Thyroid gland (tissue), 4 donors: ENCODE data around the gene VWA5B1. TPM values are rescaled to one million over a fixed set of nuclear protein-coding genes. Genes with fewer than 3 reads are reported as not detected.
A peak's percentile ranks its signal among the peaks of the same experiment; 100 is the strongest.

Source experiments
- DNase-seq, 2 donors: peaks; one replicate each; pipeline ENCODE4 v3.0.0-alpha.2; 2019
- H3K27ac ChIP-seq, 3 donors: fragments of 200-600 bp; sonication (generic); 1 replicate in 2 of 3; 2 replicates in 1 of 3; pipeline ENCODE4 v1.5.1; 2016 to 2019; ENCODE audit warnings: mild to moderate bottlenecking in 1 of 3, moderate library complexity in 1 of 3
- H3K27me3 ChIP-seq: fragments of 200-600 bp; sonication (generic); one replicate; pipeline ENCODE4 v1.5.1; 2019
- H3K36me3 ChIP-seq, 2 donors: fragments of 200-600 bp; sonication (generic); one replicate each; pipeline ENCODE4 v1.5.1; 2016 to 2019
- H3K4me1 ChIP-seq, 2 donors: fragments of 200-600 bp; sonication (generic); one replicate each; pipeline ENCODE4 v1.5.1; 2017 to 2019
- H3K4me3 ChIP-seq, 3 donors: fragments of 200-600 bp; sonication (generic); replicated peaks in 1 of 3; 1 replicate in 2 of 3; 2 replicates in 1 of 3; pipeline ENCODE4 v1.5.1; 2016; ENCODE audit warnings: mild to moderate bottlenecking in 1 of 3
- H3K9me3 ChIP-seq: fragments of 200-600 bp; sonication (generic); one replicate; pipeline ENCODE4 v1.5.1; 2017
- POLR2A ChIP-seq, 2 donors: fragments of 450-650 bp; IDR thresholded peaks; one replicate each; pipeline ENCODE4 v1.6.1; 2017; ENCODE audit warnings: antibody characterized with exemption in 2 of 2, mild to moderate bottlenecking in 2 of 2, moderate library complexity in 1 of 2
- WGBS, 2 donors: methylation state at CpG; one replicate each; pipeline ENCODE4 v1.1.5; 2017; 5-methylcytosine and 5-hydroxymethylcytosine counted together
- intact Hi-C: fragments of 100-400 bp; cut with DNase I; formaldehyde crosslinking; loops from one replicate; pipeline ENCODE4 v1.15.1; 2023
- total RNA-seq, 4 donors: library from RNA; depleted of rRNA; stranded (reverse); fragments of >200 nt; gene quantifications; one replicate each; pipeline ENCODE4 v1.2.3, GENCODE V29; 2016
- TF ChIP-seq, protein P1 (sequence below), 6 experiments: fragments of 200-600 bp in 3 of 6; fragments of 450-650 bp in 3 of 6; sonication (generic) in 3 of 6; IDR thresholded peaks; one replicate each; pipeline ENCODE4 v1.5.1; 2016 to 2019; ENCODE audit warnings: antibody characterized with exemption in 6 of 6, mild to moderate bottlenecking in 2 of 6, inconsistent platforms in 1 of 6, moderate library complexity in 1 of 6

The VWA5B1 gene
- total RNA-seq, 4 donors from 2014 or later, result 0.45 TPM; not detected in 3

DNA sequence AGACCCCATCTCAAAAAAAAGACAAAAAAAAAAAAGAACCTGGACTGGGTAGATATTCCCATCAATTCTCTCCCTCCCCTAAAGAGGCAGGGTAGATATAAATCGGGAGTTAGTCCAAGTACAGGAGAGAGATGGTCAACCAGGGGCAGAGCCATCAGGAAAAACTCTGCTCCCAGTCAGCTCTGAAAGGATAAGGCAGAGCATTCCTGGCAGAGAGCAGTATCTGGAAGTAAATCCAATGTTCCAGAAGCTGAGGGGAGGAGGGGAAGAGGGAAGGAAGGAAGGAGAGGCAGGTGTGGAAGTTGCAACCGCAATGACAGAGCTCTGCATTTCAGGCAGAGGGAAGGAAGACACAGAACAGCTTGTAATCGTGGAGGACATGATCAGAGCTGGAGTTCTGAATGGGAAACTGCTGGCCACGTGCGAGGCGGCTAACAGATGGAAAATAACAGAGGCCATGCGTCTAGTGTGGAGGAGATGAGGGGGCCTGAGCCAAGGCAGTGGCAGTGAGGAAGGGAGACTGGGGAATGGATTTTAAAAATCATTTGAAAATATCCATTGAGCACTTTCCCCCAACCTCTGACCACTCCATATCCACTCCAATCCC is 15.3 kb upstream of the VWA5B1 start:
- Histone ChIP-seq H3K27ac (no peak overlapping the region), H3K4me3 (no peak overlapping the region), H3K36me3 (no peaks in the 10 kb centered on the region), H3K4me1 (no peaks in the 10 kb centered on the region), H3K9me3 (no peaks in the 10 kb centered on the region), H3K27me3 (no peaks in the 10 kb centered on the region)
- TF ChIP-seq POLR2A (IDR thresholded peaks at IDR 0.05), result no peak
- TF ChIP-seq, protein P1, sequence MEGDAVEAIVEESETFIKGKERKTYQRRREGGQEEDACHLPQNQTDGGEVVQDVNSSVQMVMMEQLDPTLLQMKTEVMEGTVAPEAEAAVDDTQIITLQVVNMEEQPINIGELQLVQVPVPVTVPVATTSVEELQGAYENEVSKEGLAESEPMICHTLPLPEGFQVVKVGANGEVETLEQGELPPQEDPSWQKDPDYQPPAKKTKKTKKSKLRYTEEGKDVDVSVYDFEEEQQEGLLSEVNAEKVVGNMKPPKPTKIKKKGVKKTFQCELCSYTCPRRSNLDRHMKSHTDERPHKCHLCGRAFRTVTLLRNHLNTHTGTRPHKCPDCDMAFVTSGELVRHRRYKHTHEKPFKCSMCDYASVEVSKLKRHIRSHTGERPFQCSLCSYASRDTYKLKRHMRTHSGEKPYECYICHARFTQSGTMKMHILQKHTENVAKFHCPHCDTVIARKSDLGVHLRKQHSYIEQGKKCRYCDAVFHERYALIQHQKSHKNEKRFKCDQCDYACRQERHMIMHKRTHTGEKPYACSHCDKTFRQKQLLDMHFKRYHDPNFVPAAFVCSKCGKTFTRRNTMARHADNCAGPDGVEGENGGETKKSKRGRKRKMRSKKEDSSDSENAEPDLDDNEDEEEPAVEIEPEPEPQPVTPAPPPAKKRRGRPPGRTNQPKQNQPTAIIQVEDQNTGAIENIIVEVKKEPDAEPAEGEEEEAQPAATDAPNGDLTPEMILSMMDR (IDR thresholded peaks at IDR 0.05), result no peak
- WGBS, 2 donors, result 59 to 61% methylated on average over 6 of the region's 7 CpGs
- no peak for DNase-seq
- intact Hi-C loops, result no loop called here

DNA sequence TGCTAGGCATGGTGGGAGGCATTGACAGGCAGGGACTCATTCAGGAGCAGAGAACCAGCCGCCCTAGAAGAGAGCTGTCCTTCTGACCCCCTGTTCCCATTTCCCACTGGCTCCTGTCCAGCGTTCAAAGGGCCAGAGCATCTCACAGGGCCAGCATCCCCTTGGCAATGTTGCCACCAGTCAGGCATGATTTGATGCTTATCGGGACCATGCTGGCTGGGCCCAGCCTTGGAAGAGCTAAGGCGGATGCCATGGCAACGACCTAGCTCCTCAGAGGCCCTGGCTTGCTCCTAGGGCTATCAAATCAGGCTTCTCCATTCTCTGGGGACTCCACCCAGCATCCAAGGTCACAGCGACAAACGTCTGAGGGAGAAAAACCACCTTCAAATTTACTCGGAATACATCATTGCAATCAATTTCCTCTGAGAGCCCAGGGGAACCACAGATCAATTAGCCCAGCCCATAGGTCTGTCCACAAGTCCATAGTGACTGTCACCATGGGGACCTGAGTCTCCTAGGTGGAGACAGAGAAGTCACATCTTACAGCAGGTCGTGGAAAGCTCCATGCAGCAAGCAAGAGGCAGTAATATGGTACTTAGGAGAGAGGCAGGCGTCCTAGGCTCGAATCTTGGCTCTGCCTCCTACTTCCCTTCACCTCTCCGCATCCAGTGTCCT is 14.1 kb upstream of the VWA5B1 start:
- intact Hi-C loops, result no loop called here
- no peaks in the 10 kb centered on the region for H3K9me3 ChIP-seq
- no peak overlapping the region for H3K4me3 ChIP-seq
- no peaks in the 10 kb centered on the region for H3K27me3 ChIP-seq
- no peaks in the 10 kb centered on the region for H3K4me1 ChIP-seq
- H3K36me3 ChIP-seq, result no peaks in the 10 kb centered on the region
- WGBS, 2 donors, result 76 to 78% methylated on average over 10 to 11 of the region's 12 CpGs
- no peak overlapping the region for H3K27ac ChIP-seq
- DNase-seq, result no peak
- TF ChIP-seq POLR2A (IDR thresholded peaks at IDR 0.05), result no peak
- TF ChIP-seq, protein P1 (IDR thresholded peaks at IDR 0.05), result no peak

GRCh38 chr1:20278692-20279130 is 12.0 kb upstream of the VWA5B1 start:
- Histone ChIP-seq H3K4me3 (no peak overlapping the region), H3K4me1 (no peaks in the 10 kb centered on the region), H3K9me3 (no peaks in the 10 kb centered on the region), H3K27ac (no peak overlapping the region), H3K27me3 (no peaks in the 10 kb centered on the region), H3K36me3 (no peaks in the 10 kb centered on the region)
- WGBS, 2 donors, result 56% methylated on average over 4 of the region's 4 CpGs
- intact Hi-C loops, result no loop called here
- no peak for DNase-seq
- TF ChIP-seq POLR2A (IDR thresholded peaks at IDR 0.05), result no peak
- TF ChIP-seq, protein P1 (IDR thresholded peaks at IDR 0.05), result no peak

DNA sequence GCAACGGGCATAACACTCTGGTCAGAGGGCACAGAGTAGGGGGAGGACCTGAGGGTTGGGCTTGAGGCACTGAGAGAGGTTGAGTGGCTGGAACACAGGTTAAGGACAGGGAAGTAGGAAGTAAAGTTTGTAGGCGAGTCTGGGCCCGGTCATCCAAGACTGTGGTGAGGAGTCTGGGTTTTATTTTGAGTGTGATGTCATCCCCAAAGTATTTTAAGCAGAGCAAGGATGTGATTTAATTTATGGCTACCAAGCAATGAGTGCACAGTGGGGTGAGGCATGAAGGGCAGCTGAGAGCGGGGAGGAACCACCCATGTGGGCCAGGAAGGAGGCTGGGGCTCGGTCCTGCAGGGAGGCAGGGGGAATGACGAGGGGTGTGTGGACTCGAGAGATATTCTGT is 11.2 kb upstream of the VWA5B1 start:
- intact Hi-C loops, result no loop called here
- Histone ChIP-seq H3K27ac (no peak overlapping the region), H3K4me1 (no peaks in the 10 kb centered on the region), H3K4me3 (no peak overlapping the region), H3K27me3 (no peaks in the 10 kb centered on the region), H3K36me3 (no peaks in the 10 kb centered on the region), H3K9me3 (no peaks in the 10 kb centered on the region)
- WGBS, 2 donors, result 70 to 71% methylated on average over 7 of the region's 7 CpGs
- TF ChIP-seq, protein P1 (IDR thresholded peaks at IDR 0.05), result no peak
- no peak for TF ChIP-seq POLR2A (IDR thresholded peaks at IDR 0.05)
- peak; percentile 22 for DNase-seq

- TF ChIP-seq, protein P1 (IDR thresholded peaks at IDR 0.05), result no peak
- TF ChIP-seq POLR2A (IDR thresholded peaks at IDR 0.05), result no peak
- H3K4me1 ChIP-seq, result no peaks in the 10 kb centered on the region
- no peaks in the 10 kb centered on the region for H3K36me3 ChIP-seq
- intact Hi-C loops, result no loop called here
- no peaks in the 10 kb centered on the region for H3K9me3 ChIP-seq
- WGBS, 2 donors, result 89 to 93% methylated on average over 1 of the region's 1 CpG
- H3K4me3 ChIP-seq, result no peak overlapping the region
- H3K27me3 ChIP-seq, result no peaks in the 10 kb centered on the region
- no peak for DNase-seq
- no peak overlapping the region for H3K27ac ChIP-seq
Measured at GRCh38 chr1:20280341-20280740, 10.3 kb upstream of the VWA5B1 start.
